ENCODE results near the gene CDH18.

Gene CDH18

DNA sequence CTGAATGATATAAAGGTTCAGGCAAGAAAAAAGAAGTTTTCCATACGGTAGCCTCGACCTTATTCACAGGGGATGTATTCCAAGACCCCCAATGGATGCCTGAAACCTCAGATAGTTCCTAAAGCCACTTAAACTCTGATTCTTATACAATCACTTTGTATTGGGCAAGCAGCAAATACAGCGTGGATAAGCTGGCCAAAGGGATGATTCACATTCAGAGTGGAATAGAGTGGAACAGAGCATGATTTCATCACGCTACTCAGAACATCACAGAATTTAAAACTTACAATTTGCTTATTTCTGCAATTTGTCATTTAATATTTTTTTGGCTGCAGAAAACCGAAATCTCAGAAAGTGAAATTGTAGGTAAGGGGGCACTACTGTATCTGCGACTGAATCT, 40.5 kb upstream of the CDH18 start:
- DNase-seq (ENCODE audit: low spot score), result no peak
- in situ Hi-C loops (cut with MboI; ENCODE audit: low pct_unique_long_range_greater_than_20kb, low sequenced_read_pairs, unreplicated experiment), result no loop called here
- TF ChIP-seq, protein P1, sequence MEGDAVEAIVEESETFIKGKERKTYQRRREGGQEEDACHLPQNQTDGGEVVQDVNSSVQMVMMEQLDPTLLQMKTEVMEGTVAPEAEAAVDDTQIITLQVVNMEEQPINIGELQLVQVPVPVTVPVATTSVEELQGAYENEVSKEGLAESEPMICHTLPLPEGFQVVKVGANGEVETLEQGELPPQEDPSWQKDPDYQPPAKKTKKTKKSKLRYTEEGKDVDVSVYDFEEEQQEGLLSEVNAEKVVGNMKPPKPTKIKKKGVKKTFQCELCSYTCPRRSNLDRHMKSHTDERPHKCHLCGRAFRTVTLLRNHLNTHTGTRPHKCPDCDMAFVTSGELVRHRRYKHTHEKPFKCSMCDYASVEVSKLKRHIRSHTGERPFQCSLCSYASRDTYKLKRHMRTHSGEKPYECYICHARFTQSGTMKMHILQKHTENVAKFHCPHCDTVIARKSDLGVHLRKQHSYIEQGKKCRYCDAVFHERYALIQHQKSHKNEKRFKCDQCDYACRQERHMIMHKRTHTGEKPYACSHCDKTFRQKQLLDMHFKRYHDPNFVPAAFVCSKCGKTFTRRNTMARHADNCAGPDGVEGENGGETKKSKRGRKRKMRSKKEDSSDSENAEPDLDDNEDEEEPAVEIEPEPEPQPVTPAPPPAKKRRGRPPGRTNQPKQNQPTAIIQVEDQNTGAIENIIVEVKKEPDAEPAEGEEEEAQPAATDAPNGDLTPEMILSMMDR (IDR thresholded peaks at IDR 0.05; ENCODE audit: extremely low read depth, insufficient read depth, missing control alignments), result no peak

- TF ChIP-seq, protein P1 (IDR thresholded peaks at IDR 0.05; ENCODE audit: extremely low read depth, insufficient read depth, missing control alignments), result no peak
- in situ Hi-C loops (cut with MboI; ENCODE audit: low pct_unique_long_range_greater_than_20kb, low sequenced_read_pairs, unreplicated experiment), result no loop called here
Measured at GRCh38 chr5:20023686-20024180, 35.7 kb upstream of the CDH18 start.

GRCh38 chr5:20020247-20020646, 32.2 kb upstream of the CDH18 start:
- TF ChIP-seq, protein P1 (IDR thresholded peaks at IDR 0.05; ENCODE audit: extremely low read depth, insufficient read depth, missing control alignments), result no peak
- in situ Hi-C loops (cut with MboI; ENCODE audit: low pct_unique_long_range_greater_than_20kb, low sequenced_read_pairs, unreplicated experiment), result no loop called here
- no peak for DNase-seq (ENCODE audit: low spot score)

More at GRCh38 chr5:20023686-20024180, 35.7 kb upstream of the CDH18 start:
- DNase-seq (ENCODE audit: low spot score), result no peak

DNA sequence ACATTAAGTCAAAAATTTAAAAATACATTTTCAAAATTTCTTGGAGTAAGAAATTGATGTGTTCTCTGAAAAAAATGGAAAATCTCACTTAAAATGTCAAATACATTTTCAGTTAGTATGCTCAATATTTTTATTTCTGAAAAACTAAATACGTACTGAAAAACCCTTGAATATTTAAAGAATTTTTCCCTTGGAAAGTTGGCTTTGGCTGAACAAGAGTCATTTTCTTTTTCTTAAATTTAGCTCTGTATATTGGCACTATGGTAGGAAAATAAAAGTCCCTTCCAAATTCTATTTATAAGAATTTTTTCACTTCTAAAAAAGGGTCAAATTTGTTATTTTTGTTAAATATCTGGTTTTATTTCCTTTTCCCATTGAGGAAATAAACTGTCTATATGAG, 29.0 kb upstream of the CDH18 start:
- TF ChIP-seq, protein P1 (IDR thresholded peaks at IDR 0.05; ENCODE audit: extremely low read depth, insufficient read depth, missing control alignments), result no peak
- no peak for DNase-seq (ENCODE audit: low spot score)
- in situ Hi-C loops (cut with MboI; ENCODE audit: low pct_unique_long_range_greater_than_20kb, low sequenced_read_pairs, unreplicated experiment), result no loop called here

- TF ChIP-seq, protein P1 (IDR thresholded peaks at IDR 0.05; ENCODE audit: extremely low read depth, insufficient read depth, missing control alignments), result no peak
- in situ Hi-C loops (cut with MboI; ENCODE audit: low pct_unique_long_range_greater_than_20kb, low sequenced_read_pairs, unreplicated experiment), result no loop called here
Measured at GRCh38 chr5:20000416-20000815, 12.4 kb upstream of the CDH18 start.

DNA sequence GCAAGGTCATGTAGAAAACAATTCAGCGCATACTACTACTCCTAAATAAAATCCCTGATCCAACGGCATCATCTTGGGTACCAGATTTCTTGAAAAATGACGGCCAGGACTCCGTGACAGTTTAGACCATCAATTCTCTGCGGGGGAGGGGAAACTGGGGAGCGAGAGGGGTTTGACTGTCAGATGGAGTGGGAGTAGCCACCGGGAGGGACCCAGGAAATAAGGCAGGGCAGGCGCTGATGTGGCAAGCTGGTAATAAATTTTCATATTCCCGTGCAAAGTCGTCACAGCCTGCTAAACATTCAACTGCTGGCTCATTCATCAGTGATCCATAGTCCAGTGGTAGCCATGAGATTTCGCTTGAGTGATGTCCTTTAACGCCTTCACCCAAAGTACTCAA, 457 bp upstream of the CDH18 start:
- no peak for DNase-seq (ENCODE audit: low spot score)
- in situ Hi-C loops (cut with MboI; ENCODE audit: low pct_unique_long_range_greater_than_20kb, low sequenced_read_pairs, unreplicated experiment), result no loop called here
- TF ChIP-seq, protein P1 (IDR thresholded peaks at IDR 0.05; ENCODE audit: extremely low read depth, insufficient read depth, missing control alignments), result no peak

More at GRCh38 chr5:20000416-20000815, 12.4 kb upstream of the CDH18 start:
- no peak for DNase-seq (ENCODE audit: low spot score)

DNA sequence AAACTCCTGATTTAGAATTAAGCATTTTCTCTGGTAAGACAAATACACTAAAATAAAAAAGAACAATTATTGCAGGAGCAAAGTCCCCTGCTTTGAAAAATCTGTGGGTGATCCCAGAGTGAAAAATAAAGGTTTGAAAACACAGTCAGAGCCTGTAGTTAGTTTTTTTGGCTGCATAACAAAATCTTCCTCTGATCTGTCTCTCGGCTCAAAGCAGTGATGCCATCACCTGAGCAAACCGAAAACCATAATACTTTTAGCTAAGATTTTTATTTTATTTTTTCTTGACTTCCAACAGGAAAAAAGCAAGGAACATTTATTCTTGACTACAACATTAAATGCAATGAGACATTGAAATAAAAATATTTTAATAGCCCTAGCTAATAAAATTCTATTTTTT, 1.2 kb downstream of the CDH18 start:
- TF ChIP-seq, protein P1 (IDR thresholded peaks at IDR 0.05; ENCODE audit: extremely low read depth, insufficient read depth, missing control alignments), result no peak
- no peak for DNase-seq (ENCODE audit: low spot score)
- in situ Hi-C loops (cut with MboI; ENCODE audit: low pct_unique_long_range_greater_than_20kb, low sequenced_read_pairs, unreplicated experiment), result no loop called here

Measured in GM13977 (cell line).